SK-N-MC (cell line): ENCODE measurements around the gene S100B.

Source experiments
- EZH2 ChIP-seq: fragments of 200-600 bp; sonication (generic); IDR thresholded peaks from one replicate; pipeline ENCODE4 v1.6.1; 2017; ENCODE audit warnings: antibody characterized with exemption
- POLR2AphosphoS5 ChIP-seq: IDR thresholded peaks from 2 replicates; pipeline ENCODE4 v1.6.1; 2012; ENCODE audit warnings: mild to moderate bottlenecking, low read depth, low read length, borderline replicate concordance

DNA sequence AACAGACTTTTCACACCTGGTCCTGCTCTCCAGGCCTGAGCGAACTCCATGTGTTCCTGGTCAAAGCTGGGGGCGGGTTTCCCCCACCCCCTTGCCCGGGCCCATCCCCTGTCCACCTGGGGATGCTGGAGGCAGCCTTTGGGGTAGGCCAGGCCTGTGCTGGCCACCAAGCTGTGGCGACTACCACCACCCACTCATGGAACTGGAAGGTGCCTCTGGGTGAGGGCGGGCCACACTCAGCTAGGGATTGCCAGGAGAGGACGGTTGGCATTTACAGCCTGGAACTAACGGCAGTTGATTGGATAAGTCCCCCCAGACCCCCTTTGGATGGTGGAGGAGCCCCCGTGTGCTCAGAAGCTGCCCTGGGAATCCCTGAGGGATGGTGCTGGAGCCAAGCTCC lies 7.9 kb downstream of the S100B start:
- TF ChIP-seq EZH2 (no peak), POLR2AphosphoS5 (no peak)
